GM19397 (cell line): ENCODE measurements around the gene HMGCS1.
A peak's percentile ranks its signal among the peaks of the same experiment; 100 is the strongest.
"Not testable (repeated sequence)": the region's sequence is repeated elsewhere in the genome, so short reads cannot be mapped to it uniquely, and the experiment has no call there.

Experiments
- ATAC-seq: cut with Tn5 transposase; IDR thresholded peaks from one replicate; pipeline ENCODE4 v1.9.1; 2021; ENCODE audit warnings: mild to moderate bottlenecking, moderate library complexity; ENCODE audit not compliant: unreplicated experiment

HMGCS1 gene

GRCh38 chr5:43313035-43313853 is at the start of gene HMGCS1:
TSS of gene HMGCS1 (minus strand) at chr5:43313412. CDS start at chr5:43298965, 14,447 bp downstream.
- peak; percentile 93 for ATAC-seq

- no peak for ATAC-seq
Observed at GRCh38 chr5:43358726-43359125, 45.5 kb upstream of the HMGCS1 start.

- no peak for ATAC-seq
Observed at GRCh38 chr5:43358301-43358700, 45.1 kb upstream of the HMGCS1 start.

GRCh38 chr5:43357878-43358281 is 44.7 kb upstream of the HMGCS1 start:
- no peak for ATAC-seq

GRCh38 chr5:43357067-43357466 is 43.9 kb upstream of the HMGCS1 start:
- no peak for ATAC-seq

- ATAC-seq: no peak
Observed at GRCh38 chr5:43354774-43355173, 41.6 kb upstream of the HMGCS1 start.

- no peak for ATAC-seq
Observed at GRCh38 chr5:43353668-43354067, 40.5 kb upstream of the HMGCS1 start.

- no peak for ATAC-seq
Observed at GRCh38 chr5:43352915-43353314, 39.7 kb upstream of the HMGCS1 start.

- ATAC-seq: no peak
Observed at GRCh38 chr5:43352131-43352530, 38.9 kb upstream of the HMGCS1 start.

GRCh38 chr5:43348861-43349363 is 35.7 kb upstream of the HMGCS1 start:
- no peak for ATAC-seq

GRCh38 chr5:43348207-43348606 is 35.0 kb upstream of the HMGCS1 start:
- no peak for ATAC-seq

- no peak for ATAC-seq
Observed at GRCh38 chr5:43338862-43339261, 25.6 kb upstream of the HMGCS1 start.

- no peak for ATAC-seq
Observed at GRCh38 chr5:43336159-43336558, 22.9 kb upstream of the HMGCS1 start.

GRCh38 chr5:43335681-43336080 is 22.5 kb upstream of the HMGCS1 start:
- no peak for ATAC-seq

GRCh38 chr5:43332401-43332800 is 19.2 kb upstream of the HMGCS1 start:
- ATAC-seq: no peak

GRCh38 chr5:43325624-43326023 is 12.4 kb upstream of the HMGCS1 start:
- ATAC-seq: not testable (repeated sequence)

- ATAC-seq: not testable (repeated sequence)
Observed at GRCh38 chr5:43323488-43323887, 10.3 kb upstream of the HMGCS1 start.

- ATAC-seq: no peak
Observed at GRCh38 chr5:43320846-43321245, 7.6 kb upstream of the HMGCS1 start.

GRCh38 chr5:43316421-43316820 is 3.2 kb upstream of the HMGCS1 start:
- ATAC-seq: no peak

- ATAC-seq: no peak
Observed at GRCh38 chr5:43315682-43316081, 2.5 kb upstream of the HMGCS1 start.

GRCh38 chr5:43315263-43315662 is 2.1 kb upstream of the HMGCS1 start:
- no peak for ATAC-seq

- ATAC-seq: no peak
Observed at GRCh38 chr5:43314724-43315123, 1.5 kb upstream of the HMGCS1 start.
